ENCODE measurements around the gene LTO1.

LTO1 gene

GRCh38 chr11:69644071-69644961 is 30.8 kb downstream of the LTO1 start:
- DNase-seq = no peak

- no peak for DNase-seq
Observed at GRCh38 chr11:69643646-69644045, 31.5 kb downstream of the LTO1 start.

GRCh38 chr11:69642913-69643632 is 32.1 kb downstream of the LTO1 start:
- DNase-seq = peak; percentile 74

- no peak for DNase-seq
Observed at GRCh38 chr11:69642549-69642912, 32.6 kb downstream of the LTO1 start.

- no peak for DNase-seq
Observed at GRCh38 chr11:69641681-69642548, 33.2 kb downstream of the LTO1 start.

- DNase-seq = peak; percentile 44
Observed at GRCh38 chr11:69640995-69641581, 34.1 kb downstream of the LTO1 start, which contains the start of gene CCND1. CCND1 (plus strand) TSS chr11:69641156; CDS start chr11:69641314, 158 bp downstream.

GRCh38 chr11:69640260-69640994 is 34.7 kb downstream of the LTO1 start:
- DNase-seq = no peak

GRCh38 chr11:69639831-69640230 is 35.3 kb downstream of the LTO1 start:
- no peak for DNase-seq

- DNase-seq = peak; percentile 21
Observed at GRCh38 chr11:69638941-69639681, 36.0 kb downstream of the LTO1 start.

- DNase-seq = no peak
Observed at GRCh38 chr11:69637941-69638871, 36.9 kb downstream of the LTO1 start.

GRCh38 chr11:69637198-69637940 is 37.8 kb downstream of the LTO1 start:
- no peak for DNase-seq

- DNase-seq = no peak
Observed at GRCh38 chr11:69636512-69637197, 38.5 kb downstream of the LTO1 start.

GRCh38 chr11:69635804-69636511 is 39.2 kb downstream of the LTO1 start:
- no peak for DNase-seq

GRCh38 chr11:69635195-69635594 is 40.0 kb downstream of the LTO1 start:
- DNase-seq = no peak

- DNase-seq = no peak
Observed at GRCh38 chr11:69634590-69634989, 40.6 kb downstream of the LTO1 start.

GRCh38 chr11:69634069-69634468 is 41.1 kb downstream of the LTO1 start:
- no peak for DNase-seq

- DNase-seq = no peak
Observed at GRCh38 chr11:69632900-69633299, 42.3 kb downstream of the LTO1 start.

- DNase-seq = no peak
Observed at GRCh38 chr11:69630424-69630823, 44.7 kb downstream of the LTO1 start.

Data from stimulated activated CD4-positive, alpha-beta T cell treated with anti-CD3 and anti-CD28 coated beads, Interleukin-1b, Interleukin-23, amount 100 ng/mL, for 48 hours (primary cell).